ENCODE measurements around the gene KIF20B. TPM values are rescaled to one million over a fixed set of nuclear protein-coding genes. Genes with fewer than 3 reads are reported as not detected.

Gene KIF20B
- total RNA-seq, 1 experiment from 2014 or later: 34.5 TPM

DNA sequence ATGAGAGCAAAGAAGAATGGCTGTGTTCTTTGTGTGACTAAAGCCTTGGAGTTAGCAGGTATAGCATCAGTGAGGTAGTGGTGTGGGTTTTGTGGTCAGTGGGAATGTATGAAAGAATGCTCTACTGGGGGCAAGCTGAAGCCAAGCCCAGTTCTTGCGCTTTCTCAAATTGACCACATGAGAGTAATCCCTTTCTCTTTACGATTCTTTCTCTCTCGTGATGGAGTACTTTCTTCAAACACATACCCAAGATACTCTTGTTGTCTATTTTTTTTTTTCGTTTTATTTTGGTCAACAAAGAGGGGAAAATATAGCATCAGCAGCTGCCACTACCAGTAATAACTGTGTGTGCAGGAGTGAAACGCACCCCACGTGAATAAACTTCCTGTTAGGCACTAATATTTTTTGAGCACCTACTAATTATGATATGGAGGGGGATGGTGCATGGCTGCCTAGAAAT, 48.0 kb upstream of the KIF20B start:
- peak in 1 of 2 experiments; percentile 19 for DNase-seq
- H3K36me3 ChIP-seq (ENCODE audit: low read depth): no peaks in the 10 kb centered on the region
- no peak for TF ChIP-seq EZH2 (IDR thresholded peaks at IDR 0.05; ENCODE audit: low read depth)
- no peak for TF ChIP-seq CTCF (conservative IDR thresholded peaks at IDR 0.05)
- no peaks in the 10 kb centered on the region for H3F3A ChIP-seq (ENCODE audit: insufficient read depth, low read depth)
- CTCF ChIA-PET: no interaction called here
- intact Hi-C loops (cut with micrococcal nuclease; ENCODE audit: unreplicated experiment): no loop called here
- H3K4me2 ChIP-seq: no peak overlapping the region
- no peak overlapping the region for H3K4me3 ChIP-seq
- H3K27ac ChIP-seq: no peak overlapping the region
- H3K79me2 ChIP-seq (ENCODE audit: low read depth): no peaks in the 10 kb centered on the region
- BruUV-seq (replicated peaks): no TSS peak
- no peak overlapping the region for H2AFZ ChIP-seq
- H3K9me2 ChIP-seq (ENCODE audit: insufficient read depth): no peaks in the 10 kb centered on the region
- no peaks in the 10 kb centered on the region for H3K27me3 ChIP-seq (ENCODE audit: insufficient read depth, low read depth)
- H4K20me1 ChIP-seq (ENCODE audit: insufficient read depth): no peaks in the 10 kb centered on the region
- H3K4me1 ChIP-seq (replicated peaks; ENCODE audit: insufficient read depth): no peaks in the 10 kb centered on the region
- POLR2A ChIA-PET (ENCODE audit: unreplicated experiment): interaction anchor here (0.6 kb wide), 1 partner anchor 10 kb away, joined by 5 read pairs; no protein-coding TSS in a partner anchor
- H3K9me3 ChIP-seq (ENCODE audit: insufficient read depth, low read depth): no peaks in the 10 kb centered on the region

DNA sequence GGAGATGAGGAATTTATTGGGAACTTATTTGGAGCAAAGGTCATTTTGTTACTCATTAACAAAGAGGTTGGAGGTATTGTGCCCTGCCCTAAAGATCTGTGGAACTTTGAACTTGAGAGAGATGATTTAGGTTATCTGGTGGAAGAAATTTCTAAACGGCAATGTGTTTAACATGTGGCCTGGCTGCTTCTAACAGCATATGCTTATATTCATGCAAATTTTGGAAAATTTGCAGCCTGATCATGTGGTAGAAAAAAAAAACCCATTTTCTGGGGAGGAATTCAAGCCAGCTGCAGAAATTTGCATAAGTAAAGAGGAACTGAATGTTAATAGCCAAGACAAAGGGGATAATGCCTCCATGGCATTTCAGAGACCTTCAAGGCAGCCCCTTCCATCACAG, 45.7 kb upstream of the KIF20B start:
- Histone ChIP-seq H2AFZ (no peak overlapping the region), H3F3A (ENCODE audit: insufficient read depth, low read depth) (no peaks in the 10 kb centered on the region), H3K27me3 (ENCODE audit: insufficient read depth, low read depth) (no peaks in the 10 kb centered on the region), H3K9me2 (ENCODE audit: insufficient read depth) (no peaks in the 10 kb centered on the region), H3K4me2 (no peak overlapping the region), H3K36me3 (ENCODE audit: low read depth) (no peaks in the 10 kb centered on the region), H3K27ac (no peak overlapping the region), H3K9me3 (ENCODE audit: insufficient read depth, low read depth) (no peaks in the 10 kb centered on the region), H3K4me3 (no peak overlapping the region), H3K79me2 (ENCODE audit: low read depth) (no peaks in the 10 kb centered on the region), H4K20me1 (ENCODE audit: insufficient read depth) (no peaks in the 10 kb centered on the region), H3K4me1 (replicated peaks; ENCODE audit: insufficient read depth) (no peaks in the 10 kb centered on the region)
- DNase-seq: no peak
- TF ChIP-seq CTCF (conservative IDR thresholded peaks at IDR 0.05) (no peak), EZH2 (IDR thresholded peaks at IDR 0.05; ENCODE audit: low read depth) (no peak)
- intact Hi-C loops (cut with micrococcal nuclease; ENCODE audit: unreplicated experiment): no loop called here
- ChIA-PET CTCF (no interaction called here), POLR2A (ENCODE audit: unreplicated experiment) (no interaction called here)
- no TSS peak for BruUV-seq (replicated peaks)

- H3K79me2 ChIP-seq (ENCODE audit: low read depth): no peaks in the 10 kb centered on the region
- no TSS peak for BruUV-seq (replicated peaks)
- intact Hi-C loops (cut with micrococcal nuclease; ENCODE audit: unreplicated experiment): no loop called here
Measured at GRCh38 chr10:89657302-89657701, 44.1 kb upstream of the KIF20B start.

More at GRCh38 chr10:89657302-89657701, 44.1 kb upstream of the KIF20B start:
- Histone ChIP-seq H3K4me1 (replicated peaks; ENCODE audit: insufficient read depth) (no peaks in the 10 kb centered on the region), H3K27ac (no peak overlapping the region), H3K36me3 (ENCODE audit: low read depth) (no peaks in the 10 kb centered on the region), H3K27me3 (ENCODE audit: insufficient read depth, low read depth) (no peaks in the 10 kb centered on the region), H3K4me3 (no peak overlapping the region), H2AFZ (no peak overlapping the region), H3K4me2 (no peak overlapping the region), H3F3A (ENCODE audit: insufficient read depth, low read depth) (no peaks in the 10 kb centered on the region), H3K9me3 (ENCODE audit: insufficient read depth, low read depth) (no peaks in the 10 kb centered on the region), H4K20me1 (ENCODE audit: insufficient read depth) (no peaks in the 10 kb centered on the region), H3K9me2 (ENCODE audit: insufficient read depth) (no peaks in the 10 kb centered on the region)
- DNase-seq: no peak
- ChIA-PET CTCF (no interaction called here), POLR2A (ENCODE audit: unreplicated experiment) (no interaction called here)
- TF ChIP-seq EZH2 (IDR thresholded peaks at IDR 0.05; ENCODE audit: low read depth) (no peak), CTCF (conservative IDR thresholded peaks at IDR 0.05) (no peak)
